Esophagus muscularis mucosa (tissue), 3 donors: ENCODE data around the gene ARL10.

ENCODE experiments used
- CTCF ChIP-seq, 3 experiments: fragments of 200-600 bp in 2 of 3; fragments of 450-650 bp in 1 of 3; sonication (generic) in 2 of 3; IDR thresholded peaks; one replicate each; pipeline ENCODE4 v1.5.1; 2017 to 2019; ENCODE audit warnings: antibody characterized with exemption in 3 of 3, mild to moderate bottlenecking in 2 of 3, moderate library complexity in 1 of 3
- POLR2A ChIP-seq: fragments of 450-650 bp; IDR thresholded peaks from one replicate; pipeline ENCODE4 v1.6.1; 2017; ENCODE audit warnings: antibody characterized with exemption, moderate library complexity, mild to moderate bottlenecking, low read depth

GRCh38 chr5:176353533-176353932, 11.8 kb upstream of the ARL10 start:
- TF ChIP-seq CTCF (IDR thresholded peaks at IDR 0.05) (no peak), POLR2A (no peak)
